ENCODE data around the gene TPP2. TPM values are rescaled to one million over a fixed set of nuclear protein-coding genes. Genes with fewer than 3 reads are reported as not detected.

The TPP2 gene
- total RNA-seq, 1 experiment from 2014 or later: 52.6 TPM

Other genes starting within 250 kb of the TPP2 start
- 0.10 and 0.12 TPM in 2 replicates for gene FGF14, start 194.9 kb upstream of the TPP2 start, total RNA-seq (2014; rRNA removed; shearing (Covaris generic))
- gene METTL21C, start 98.1 kb downstream of the TPP2 start, total RNA-seq (2014; rRNA removed; shearing (Covaris generic)): not detected in 2 replicates
- gene TEX30, start 176.8 kb downstream of the TPP2 start, total RNA-seq (2014; rRNA removed; shearing (Covaris generic)): 56.6 and 59.6 TPM in 2 replicates
- gene POGLUT2, start 202.0 kb downstream of the TPP2 start, total RNA-seq (2014; rRNA removed; shearing (Covaris generic)): 19.9 and 22.5 TPM in 2 replicates
- gene BIVM, start 202.1 kb downstream of the TPP2 start, total RNA-seq (2014; rRNA removed; shearing (Covaris generic)): 9.2 and 13.3 TPM in 2 replicates
- 35.4 and 37.6 TPM in 2 replicates for gene ERCC5, start 249.0 kb downstream of the TPP2 start, total RNA-seq (2014; rRNA removed; shearing (Covaris generic))